ENCODE measurements around the gene ZNF48.

ZNF48 gene

DNA sequence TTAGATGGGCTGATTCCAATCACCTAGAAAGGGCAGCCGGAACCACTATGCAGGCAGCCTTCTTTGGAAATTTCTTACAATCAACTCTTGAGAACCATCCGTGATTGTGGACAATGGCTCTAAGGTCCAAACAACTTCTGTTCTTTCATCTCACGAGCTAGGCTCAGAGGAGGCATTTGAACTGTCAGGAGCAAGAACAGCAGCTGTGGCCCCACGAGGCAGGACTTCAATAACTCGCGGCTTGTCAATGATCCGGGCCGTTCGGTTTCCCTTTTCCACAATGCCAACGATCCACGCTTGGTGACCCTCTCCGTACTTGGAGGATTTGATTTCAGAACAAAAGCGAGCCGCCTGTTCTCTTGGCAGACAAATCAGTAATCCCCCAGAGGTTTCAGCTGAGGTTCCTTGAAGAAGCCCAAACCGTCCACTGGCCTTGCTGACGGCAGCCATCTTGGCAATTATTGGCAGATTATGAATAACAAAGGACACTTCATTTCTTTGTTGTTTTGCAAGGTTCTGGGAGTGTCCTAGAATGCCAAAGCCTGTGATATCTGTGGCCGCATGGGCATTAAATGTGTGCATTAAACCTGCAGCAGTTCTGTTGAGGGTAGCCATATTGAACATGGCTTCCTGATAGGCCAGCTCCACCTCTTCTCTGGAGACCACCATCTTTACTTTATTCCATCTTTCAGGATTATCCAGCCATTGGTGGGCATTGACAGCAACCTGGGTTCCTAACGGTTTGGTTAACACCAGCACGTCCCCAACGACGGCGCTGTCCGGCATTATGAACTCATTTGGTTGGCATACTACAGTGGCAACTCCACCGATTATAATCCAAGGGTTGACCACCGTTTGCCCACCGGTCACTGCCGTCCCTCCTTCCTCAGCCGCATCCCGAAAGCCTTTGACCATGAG lies 49.3 kb downstream of the ZNF48 start:
- DNase-seq: no peak

DNA sequence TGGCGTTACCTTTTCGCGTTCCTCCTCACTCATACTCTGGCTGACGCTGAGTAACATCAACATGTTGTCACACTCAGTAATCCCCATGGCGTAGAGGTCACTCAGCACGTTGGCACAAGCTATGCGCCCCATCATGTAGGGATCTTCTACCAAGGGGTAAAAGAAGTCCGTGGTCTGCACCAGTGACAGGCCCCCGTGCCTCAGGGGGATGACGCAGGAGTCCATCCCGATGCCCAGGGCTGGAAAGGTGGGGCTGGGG lies 49.9 kb downstream of the ZNF48 start:
- no peak for DNase-seq

DNA sequence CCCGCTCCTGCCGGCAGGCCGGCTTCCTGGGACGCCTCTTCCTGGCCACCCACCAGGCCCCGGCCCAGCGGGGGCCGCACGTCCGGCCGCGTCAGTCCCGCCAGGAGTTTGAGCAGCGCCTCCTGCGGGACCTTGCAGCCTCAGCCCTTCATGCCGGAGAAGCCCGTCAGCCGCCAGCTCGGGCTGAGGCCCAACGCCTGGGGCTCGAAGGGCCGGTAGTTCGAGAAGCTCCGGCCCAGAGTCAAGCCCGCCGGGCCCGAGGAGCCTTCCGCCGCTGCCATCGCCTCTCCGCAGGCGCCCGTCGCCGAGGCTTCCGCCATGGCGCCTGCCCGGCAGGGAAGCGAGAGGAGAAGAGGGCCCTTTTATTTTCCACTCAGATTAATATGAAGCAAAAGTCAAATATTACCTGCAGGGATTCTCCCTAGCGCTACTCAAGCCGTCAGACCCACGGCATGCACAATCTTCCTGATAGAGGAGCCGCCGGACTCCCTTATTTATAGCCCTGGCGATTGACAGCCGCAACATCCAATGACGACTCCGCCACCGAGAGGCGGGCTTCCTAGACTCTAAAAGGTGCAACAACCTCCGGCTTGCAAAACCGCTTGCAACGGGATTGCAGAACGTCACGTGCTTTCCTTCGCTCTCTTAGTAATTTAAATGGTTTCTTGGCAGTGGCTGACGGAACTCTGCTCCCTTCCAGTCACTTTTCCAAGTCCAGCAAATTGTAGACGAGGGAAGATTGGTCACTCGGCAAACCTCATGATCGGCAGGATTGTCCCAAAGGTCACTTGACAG lies 50.4 kb downstream of the ZNF48 start, which contains the start of gene SEPHS2:
Gene SEPHS2 (minus strand): TSS at position 467 of the 795 bp plus-strand sequence. CDS start 147 bp downstream, at position 320.
- DNase-seq: peak; percentile 99

DNA sequence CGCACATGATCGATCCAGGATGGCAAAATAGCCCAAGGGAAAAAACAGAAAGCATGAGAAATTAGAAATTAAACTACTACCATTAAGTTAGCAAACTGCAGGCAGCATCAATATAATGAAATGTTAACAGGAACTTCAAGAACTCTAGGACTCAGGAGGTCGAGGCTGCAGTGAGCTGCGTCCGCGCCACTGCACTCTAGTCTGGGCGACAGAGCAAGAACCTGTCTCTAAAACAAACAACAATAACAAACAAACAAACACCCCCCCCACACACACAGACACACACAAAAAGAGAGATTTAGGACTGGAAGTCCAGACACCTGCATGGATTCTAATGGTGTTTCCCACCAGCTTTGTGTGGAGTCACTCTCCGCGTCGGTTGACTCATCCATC lies 51.0 kb downstream of the ZNF48 start:
- DNase-seq: no peak

DNA sequence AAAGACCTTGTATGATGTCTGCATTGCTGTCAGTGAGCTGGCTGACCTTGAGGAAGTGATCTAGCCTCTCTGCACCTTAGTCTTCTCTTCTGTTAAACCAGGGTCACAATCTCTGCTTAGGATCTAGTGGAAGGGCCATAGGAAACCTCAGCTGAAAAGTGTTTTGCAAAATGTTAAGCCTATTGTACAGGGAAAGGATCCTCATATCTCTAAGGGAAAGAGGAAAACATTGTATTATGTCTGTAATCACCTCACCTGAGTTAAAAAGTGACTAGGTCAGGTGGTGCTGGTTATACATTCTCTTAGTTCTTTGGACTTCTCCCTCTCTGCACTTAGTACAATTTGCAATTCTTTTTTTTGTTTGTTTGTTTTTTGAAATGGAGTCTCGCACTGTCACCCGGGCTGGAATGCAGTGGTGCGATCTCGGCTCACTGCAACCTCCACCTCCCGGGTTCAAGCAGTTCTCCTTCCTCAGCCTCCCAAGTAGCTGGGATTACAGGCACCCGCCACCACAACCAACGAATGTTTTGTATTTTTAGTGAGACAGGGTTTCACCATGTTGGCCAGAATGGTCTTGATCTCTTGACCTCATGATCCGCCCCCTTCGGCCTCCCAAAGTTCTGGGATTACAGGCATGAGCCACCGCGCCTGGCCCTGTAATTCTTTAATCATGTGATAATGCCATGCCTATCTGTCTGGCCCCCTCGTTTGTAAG lies 52.4 kb downstream of the ZNF48 start:
- DNase-seq: peak; percentile 52

DNA sequence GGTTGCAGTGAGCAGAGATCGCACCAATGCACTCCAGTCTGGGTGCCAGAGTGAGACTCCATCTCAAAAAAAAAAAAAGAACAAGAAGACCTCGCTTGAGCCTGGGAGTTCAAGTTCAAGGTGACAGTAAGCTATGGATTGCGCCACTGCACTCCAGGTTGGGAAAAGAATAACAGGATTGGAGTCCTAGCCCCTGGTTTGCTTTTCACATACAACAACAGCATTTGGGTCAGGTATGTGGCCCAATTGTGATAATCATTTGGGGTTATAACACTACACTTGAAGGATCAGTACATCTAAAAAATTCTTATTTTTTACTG lies 53.9 kb downstream of the ZNF48 start:
- DNase-seq: no peak
